Measurements from ENCODE around the gene SIGLEC6. TPM values are rescaled to one million over a fixed set of nuclear protein-coding genes. Genes with fewer than 3 reads are reported as not detected.

The SIGLEC6 gene
- polyA plus RNA-seq, 1 donor: 0.15 TPM

DNA sequence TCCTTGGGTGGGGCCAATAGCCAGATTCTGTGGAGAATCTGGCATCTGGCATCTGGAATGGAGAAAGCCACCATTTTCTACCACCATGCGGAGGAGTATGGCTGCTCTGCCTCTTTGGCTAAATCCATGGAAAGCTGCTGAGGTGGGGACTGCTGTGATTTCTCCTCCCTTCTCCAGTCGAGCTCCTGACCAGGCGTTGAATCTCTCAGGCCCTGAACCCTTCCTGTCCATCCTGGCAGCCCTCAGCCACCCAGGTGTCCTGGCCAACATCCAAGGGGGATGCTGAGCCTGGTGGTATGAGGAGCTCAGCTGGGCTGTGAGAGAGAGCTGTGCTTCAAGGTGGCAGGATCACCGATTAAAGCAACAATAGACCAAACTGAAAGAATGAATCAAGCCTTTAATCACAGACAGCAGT, 17.4 kb upstream of the SIGLEC6 start:
- no peak for DNase-seq (ENCODE audit: low read depth)

- no peak for DNase-seq (ENCODE audit: low read depth)
Observed at GRCh38 chr19:51548213-51548651, 16.8 kb upstream of the SIGLEC6 start.

- no peak for DNase-seq (ENCODE audit: low read depth)
Observed at GRCh38 chr19:51547397-51548212, 16.1 kb upstream of the SIGLEC6 start.

DNA sequence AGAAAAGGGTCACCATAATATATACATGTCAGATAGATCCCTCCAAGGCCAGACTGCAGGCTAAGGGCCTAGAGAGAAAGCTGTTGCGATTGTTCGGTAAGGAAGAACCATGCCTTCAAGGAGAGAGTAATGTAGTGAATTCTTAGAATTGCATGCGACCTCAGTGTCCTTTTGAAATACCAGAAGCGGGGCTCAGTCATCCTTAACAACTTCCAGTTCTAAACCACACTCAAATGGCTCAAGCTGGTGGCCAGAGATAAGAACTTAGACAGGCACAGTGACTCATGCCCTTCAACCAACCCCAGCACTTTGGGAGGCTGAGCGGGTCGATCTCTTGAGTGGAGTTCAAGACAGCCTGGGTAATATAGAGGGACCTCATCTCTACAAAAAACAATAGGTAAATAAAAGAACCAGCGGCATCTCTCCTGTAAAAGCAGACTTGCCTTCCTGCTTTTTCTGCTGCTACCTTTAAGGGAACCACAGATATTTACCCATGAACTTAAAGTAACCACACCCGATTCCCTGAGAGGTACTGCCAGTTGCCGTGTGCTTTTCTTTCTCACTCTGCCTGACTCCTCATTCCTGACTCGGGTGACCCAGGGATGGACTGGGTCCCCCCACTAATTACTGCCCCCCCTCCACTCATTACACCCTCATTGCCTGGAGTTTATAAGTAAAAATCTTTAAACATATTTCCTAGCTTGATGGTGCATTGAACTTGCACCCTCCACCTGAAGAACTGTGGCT, 15.4 kb upstream of the SIGLEC6 start:
- DNase-seq (ENCODE audit: low read depth): no peak

GRCh38 chr19:51546107-51546649, 14.7 kb upstream of the SIGLEC6 start:
- no peak for DNase-seq (ENCODE audit: low read depth)

- no peak for DNase-seq (ENCODE audit: low read depth)
Observed at GRCh38 chr19:51544038-51544437, 12.6 kb upstream of the SIGLEC6 start.

DNA sequence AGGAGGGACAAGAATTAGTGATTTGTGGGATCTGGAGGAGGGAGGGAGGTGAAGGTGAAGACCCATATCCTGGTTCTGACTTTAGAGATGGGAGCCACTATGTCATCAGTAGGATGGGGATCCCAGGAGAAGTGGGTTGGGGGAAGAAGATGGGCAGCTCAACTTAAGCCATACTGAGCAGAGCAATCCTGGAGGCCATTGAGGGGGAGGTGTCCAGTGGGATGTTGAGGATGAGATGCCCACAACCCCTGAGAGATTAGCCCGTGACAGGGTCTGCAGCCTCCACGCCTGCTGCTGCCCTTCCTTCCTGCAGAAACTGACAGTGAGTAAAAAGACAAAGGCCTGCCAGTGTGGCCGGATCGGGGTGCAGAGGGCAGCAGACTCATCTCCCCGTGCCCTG, 11.2 kb upstream of the SIGLEC6 start:
- DNase-seq (ENCODE audit: low read depth): no peak

DNA sequence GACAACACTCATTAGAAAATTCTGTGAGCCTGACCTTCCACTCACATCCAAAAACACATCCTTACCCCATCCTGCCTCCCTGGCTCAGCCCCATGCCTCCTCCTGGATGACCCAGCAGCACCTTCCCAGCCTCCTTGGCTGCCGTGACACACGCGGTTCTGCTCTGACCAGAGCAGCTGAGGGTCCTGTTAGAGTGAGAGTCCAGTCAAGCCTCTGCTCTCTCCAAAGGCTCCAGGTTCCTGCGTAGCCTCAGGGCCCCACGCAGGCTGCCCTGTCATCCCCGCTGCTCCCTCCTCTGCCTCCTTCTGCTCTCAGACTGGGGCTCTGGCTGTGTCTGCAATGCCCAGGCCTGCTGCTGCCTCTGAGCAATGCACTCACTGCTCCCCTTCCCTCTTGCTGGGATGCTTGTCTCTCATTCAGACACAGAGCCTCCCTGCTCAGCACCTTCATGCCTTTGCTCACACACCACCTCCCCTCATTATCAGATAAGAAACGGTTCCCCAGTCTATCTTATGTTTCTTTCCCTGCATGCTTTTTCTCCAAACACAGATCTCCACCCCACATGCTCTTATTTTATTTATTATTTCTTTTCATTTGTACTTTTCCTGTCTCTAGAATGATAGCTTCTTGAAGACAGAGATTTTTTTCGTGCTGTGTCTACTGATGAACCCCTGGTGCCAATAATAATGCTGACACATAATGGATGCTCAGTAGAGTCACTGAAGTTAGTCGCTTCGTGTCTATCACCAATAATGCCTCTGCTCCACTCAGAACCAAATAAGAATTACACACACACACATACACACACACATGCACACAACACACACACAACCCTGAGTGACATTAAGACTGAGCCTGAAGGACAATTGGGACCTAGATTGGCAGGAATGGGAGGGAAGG, 10.2 kb upstream of the SIGLEC6 start:
- DNase-seq (ENCODE audit: low read depth): no peak

- no peak for DNase-seq (ENCODE audit: low read depth)
Observed at GRCh38 chr19:51539821-51540366, 8.4 kb upstream of the SIGLEC6 start.

- no peak for DNase-seq (ENCODE audit: low read depth)
Observed at GRCh38 chr19:51535535-51535934, 4.1 kb upstream of the SIGLEC6 start.

GRCh38 chr19:51530616-51531015, 854 bp downstream of the SIGLEC6 start:
- DNase-seq (ENCODE audit: low read depth): no peak

- no peak for DNase-seq (ENCODE audit: low read depth)
Observed at GRCh38 chr19:51529301-51529700, 2.2 kb downstream of the SIGLEC6 start.

DNA sequence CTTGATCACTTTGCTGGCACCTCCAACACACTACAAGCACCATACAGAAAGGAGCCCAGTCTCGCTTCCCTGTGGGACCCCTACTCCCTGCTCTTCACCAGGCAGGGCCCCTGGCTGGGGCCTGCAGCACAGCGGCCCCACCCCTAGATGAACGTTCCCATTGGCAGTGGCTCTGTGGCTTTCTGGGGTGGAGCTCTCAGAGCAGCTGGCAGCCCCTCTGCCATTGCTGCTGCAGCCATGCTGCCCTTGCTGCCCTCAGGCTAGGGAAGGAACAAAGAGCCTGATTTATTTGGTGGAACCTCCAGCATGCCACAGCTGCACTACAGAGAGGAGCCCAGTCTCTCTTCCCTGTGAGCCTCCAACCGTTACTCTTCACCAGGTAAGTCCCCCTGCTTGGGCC, 5.8 kb downstream of the SIGLEC6 start:
- DNase-seq (ENCODE audit: low read depth): no peak

DNA sequence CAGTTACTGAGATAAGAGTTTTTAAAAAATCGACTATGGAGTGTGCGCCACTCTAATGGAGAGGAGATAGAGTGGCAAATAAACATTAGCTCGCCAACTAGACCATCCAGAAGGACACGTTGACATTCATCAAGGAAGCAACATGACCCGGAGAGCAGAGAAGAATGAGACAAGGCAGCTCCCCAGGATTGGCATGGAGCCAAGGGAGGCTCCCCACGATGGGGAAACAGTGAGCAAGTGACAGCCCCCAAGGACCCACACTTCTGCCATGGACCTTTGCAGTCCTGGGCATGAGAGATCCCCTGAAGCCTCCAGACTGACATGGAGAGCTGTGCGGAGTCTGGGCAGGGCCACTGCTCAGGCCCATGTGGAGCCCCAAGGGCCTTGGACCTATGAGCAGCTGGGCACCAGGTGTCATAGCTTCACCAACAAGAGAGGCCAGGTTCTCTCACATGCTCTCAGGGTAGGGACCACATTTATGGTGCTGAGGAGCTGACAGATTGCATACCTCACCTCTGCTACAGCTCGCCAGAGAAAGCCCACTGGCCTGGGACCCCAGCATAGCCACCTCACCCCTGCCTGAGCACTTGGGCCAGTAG, 6.7 kb downstream of the SIGLEC6 start:
- no peak for DNase-seq (ENCODE audit: low read depth)

DNA sequence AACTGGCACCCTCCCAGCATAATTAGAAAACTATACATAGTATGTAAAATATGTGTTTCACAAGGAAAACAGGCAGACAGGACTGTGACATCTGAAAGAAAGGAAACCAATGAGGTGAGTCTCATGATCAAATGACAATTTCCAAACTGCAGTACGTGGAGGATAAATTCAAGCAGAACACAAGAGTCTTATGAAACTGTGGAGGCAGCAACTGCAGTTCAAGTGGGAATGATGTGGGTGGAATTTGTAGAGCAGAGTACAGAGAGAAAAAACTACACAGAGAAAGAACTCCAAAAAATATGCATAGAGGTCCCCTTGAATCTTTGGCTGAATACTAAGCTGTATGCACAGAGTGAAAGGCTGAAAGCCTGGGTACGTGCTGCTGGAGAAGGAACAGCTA, 9.7 kb downstream of the SIGLEC6 start:
- DNase-seq (ENCODE audit: low read depth): no peak

DNA sequence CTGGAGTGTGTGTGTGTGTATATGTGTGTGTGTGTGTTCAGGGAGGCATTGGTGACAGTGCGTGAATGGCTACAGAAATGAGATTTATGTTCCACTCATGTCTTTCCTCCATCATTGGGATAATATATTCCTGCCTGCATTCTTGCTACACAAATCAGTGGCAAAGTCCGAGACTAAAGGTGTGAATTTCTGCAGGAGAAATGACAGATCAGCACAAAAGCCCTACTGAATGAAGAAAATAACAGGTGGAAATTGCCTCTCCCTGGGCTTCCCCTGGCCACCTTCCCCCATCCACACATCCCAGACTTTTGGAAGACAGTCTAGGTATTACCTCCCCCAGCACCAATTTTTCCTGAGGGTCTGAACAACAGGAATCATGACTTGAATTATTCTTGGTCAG, 10.1 kb downstream of the SIGLEC6 start:
- no peak for DNase-seq (ENCODE audit: low read depth)

DNA sequence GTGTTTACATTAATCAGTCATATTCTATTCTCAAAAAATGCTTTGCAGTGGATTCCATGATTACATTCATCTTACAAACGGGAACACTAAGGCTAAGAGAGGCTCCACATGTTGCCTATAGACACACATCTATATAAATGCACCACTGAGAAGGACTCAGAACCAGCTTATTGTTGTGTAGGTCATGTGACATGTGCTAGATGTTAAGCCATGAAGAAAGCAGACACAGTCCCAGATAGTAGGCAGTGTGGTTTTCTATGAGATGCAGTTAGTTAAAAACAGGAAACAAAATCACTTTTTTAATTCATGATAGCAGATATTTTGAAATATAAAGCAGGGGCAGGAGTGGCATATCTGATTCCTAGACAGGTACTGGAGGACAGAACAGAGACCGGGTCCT, 10.7 kb downstream of the SIGLEC6 start:
- no peak for DNase-seq (ENCODE audit: low read depth)

DNA sequence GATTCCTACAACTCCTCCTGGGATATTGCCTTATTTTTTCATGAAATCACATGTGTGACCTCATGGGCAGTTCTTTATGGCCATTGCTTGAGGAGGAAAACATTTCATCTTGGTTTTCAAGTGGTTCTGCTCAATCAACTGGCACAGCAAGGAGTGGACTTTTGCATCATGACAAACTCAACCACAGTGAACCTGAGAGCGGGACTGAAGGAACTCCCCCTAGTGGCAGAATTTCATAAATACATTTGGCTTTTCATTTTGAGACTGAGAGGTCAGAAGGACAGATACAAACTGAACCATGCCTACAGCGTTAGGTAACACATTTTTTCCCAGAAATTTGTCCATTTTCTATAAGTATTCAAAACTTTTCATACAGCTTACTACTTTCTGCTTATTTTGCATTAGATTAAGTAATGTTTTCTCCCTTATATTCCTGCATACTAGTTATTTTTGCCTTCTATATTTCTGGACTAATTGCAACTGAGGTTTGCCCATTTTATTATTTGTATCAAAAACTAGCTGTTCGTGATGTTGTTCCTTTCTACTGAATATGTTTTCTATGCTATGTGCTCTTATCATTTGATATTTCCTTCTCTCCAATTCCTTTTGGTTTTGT, 16.5 kb downstream of the SIGLEC6 start:
- DNase-seq (ENCODE audit: low read depth): no peak

DNA sequence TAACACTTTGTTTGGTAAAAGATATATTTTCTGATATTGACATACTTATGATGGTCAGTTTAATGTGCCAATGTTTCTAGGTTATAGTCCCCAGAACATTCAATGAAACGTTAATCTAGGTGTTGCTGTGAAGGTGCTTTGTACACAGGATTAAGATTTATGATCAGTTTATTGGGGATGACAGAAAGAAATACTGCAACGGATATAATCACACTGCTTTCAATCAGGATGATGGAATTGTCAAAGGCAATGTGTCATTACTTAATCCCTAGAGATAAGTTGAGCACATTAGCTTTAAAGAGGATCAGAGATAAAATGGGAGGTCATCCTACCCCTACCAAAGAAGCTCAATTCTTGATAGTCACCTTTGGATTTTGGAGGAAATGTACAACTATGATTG, 17.5 kb downstream of the SIGLEC6 start:
- DNase-seq (ENCODE audit: low read depth): no peak

GRCh38 chr19:51511353-51511752, 20.1 kb downstream of the SIGLEC6 start:
- DNase-seq (ENCODE audit: low read depth): no peak

Data from forelimb muscle (tissue), 1 donor.